HTERT RPE-1 (cell line): ENCODE measurements around the gene TMTC2.
"Not testable (repeated sequence)": the region's sequence is repeated elsewhere in the genome, so short reads cannot be mapped to it uniquely, and the experiment has no call there.

Experiments used
- in situ Hi-C: fragments of 300-500 bp; cut with MboI; formaldehyde crosslinking; loops from 4 replicates; pipeline ENCODE4 v1.14.3; 2020; ENCODE audit warnings: low sequenced_read_pairs

TMTC2 gene

GRCh38 chr12:83065562-83065961 lies 378.9 kb downstream of the TMTC2 start:
- in situ Hi-C loops = no loop called here

- in situ Hi-C loops = no loop called here
Observed at GRCh38 chr12:83067981-83068380, 381.3 kb downstream of the TMTC2 start.

GRCh38 chr12:83074358-83074894 lies 387.7 kb downstream of the TMTC2 start:
- in situ Hi-C loops = no loop called here

- in situ Hi-C loops = no loop called here
Observed at GRCh38 chr12:83075471-83075870, 388.8 kb downstream of the TMTC2 start.

GRCh38 chr12:83077041-83077440 lies 390.3 kb downstream of the TMTC2 start:
- in situ Hi-C loops = no loop called here

- in situ Hi-C loops = no loop called here
Observed at GRCh38 chr12:83082690-83083276, 396.1 kb downstream of the TMTC2 start.

- in situ Hi-C loops = no loop called here
Observed at GRCh38 chr12:83083616-83084015, 396.9 kb downstream of the TMTC2 start.

- in situ Hi-C loops = no loop called here
Observed at GRCh38 chr12:83084516-83085234, 398.0 kb downstream of the TMTC2 start.

GRCh38 chr12:83086023-83086422 lies 399.3 kb downstream of the TMTC2 start:
- in situ Hi-C loops = no loop called here

GRCh38 chr12:83089575-83089974 lies 402.9 kb downstream of the TMTC2 start:
- in situ Hi-C loops = no loop called here

GRCh38 chr12:83092129-83092528 lies 405.4 kb downstream of the TMTC2 start:
- in situ Hi-C loops = no loop called here

- in situ Hi-C loops = no loop called here
Observed at GRCh38 chr12:83092606-83093005, 405.9 kb downstream of the TMTC2 start.

GRCh38 chr12:83093426-83093825 lies 406.7 kb downstream of the TMTC2 start:
- in situ Hi-C loops = no loop called here

- in situ Hi-C loops = no loop called here
Observed at GRCh38 chr12:83097643-83098342, 411.1 kb downstream of the TMTC2 start.

- in situ Hi-C loops = no loop called here
Observed at GRCh38 chr12:83099436-83099835, 412.7 kb downstream of the TMTC2 start.

GRCh38 chr12:83102499-83102898 lies 415.8 kb downstream of the TMTC2 start:
- in situ Hi-C loops = no loop called here

- in situ Hi-C loops = no loop called here
Observed at GRCh38 chr12:83106873-83107272, 420.2 kb downstream of the TMTC2 start.

- in situ Hi-C loops = no loop called here
Observed at GRCh38 chr12:83110424-83110823, 423.7 kb downstream of the TMTC2 start.

GRCh38 chr12:83113945-83114344 lies 427.2 kb downstream of the TMTC2 start:
- in situ Hi-C loops = no loop called here

GRCh38 chr12:83114966-83115365 lies 428.3 kb downstream of the TMTC2 start:
- in situ Hi-C loops = no loop called here

- in situ Hi-C loops = not testable (repeated sequence)
Observed at GRCh38 chr12:83117926-83118325, 431.2 kb downstream of the TMTC2 start.
